ENCODE measurements around the gene MS4A6E.
A peak's percentile ranks its signal among the peaks of the same experiment; 100 is the strongest.
"Not testable (repeated sequence)": the region's sequence is repeated elsewhere in the genome, so short reads cannot be mapped to it uniquely, and the experiment has no call there.

Gene MS4A6E

GRCh38 chr11:60336767-60337391 lies 9.8 kb downstream of the MS4A6E start:
- no peak for DNase-seq

GRCh38 chr11:60338053-60338452 lies 11.0 kb downstream of the MS4A6E start:
- no peak for DNase-seq

GRCh38 chr11:60339356-60339755 lies 12.3 kb downstream of the MS4A6E start:
- no peak for DNase-seq

GRCh38 chr11:60343094-60343704 lies 16.1 kb downstream of the MS4A6E start:
- peak in 1 of 2 experiments; percentile 12 for DNase-seq

- DNase-seq: no peak
These were observed 17.1 kb downstream of the MS4A6E start for GRCh38 chr11:60344146-60344545.

- peak in 1 of 2 experiments; percentile 5 for DNase-seq
These were observed 18.4 kb downstream of the MS4A6E start for GRCh38 chr11:60345489-60345888.

- no peak for DNase-seq
These were observed 20.2 kb downstream of the MS4A6E start for GRCh38 chr11:60347084-60347797.

- DNase-seq: no peak
These were observed 21.1 kb downstream of the MS4A6E start for GRCh38 chr11:60348116-60348515.

- no peak for DNase-seq
These were observed 22.9 kb downstream of the MS4A6E start for GRCh38 chr11:60349990-60350389.

- DNase-seq: no peak
These were observed 30.7 kb downstream of the MS4A6E start for GRCh38 chr11:60357771-60358170.

- DNase-seq: no peak
These were observed 33.6 kb downstream of the MS4A6E start for GRCh38 chr11:60360621-60361020.

- no peak for DNase-seq
These were observed 35.2 kb downstream of the MS4A6E start for GRCh38 chr11:60362241-60362640.

- DNase-seq: peak in 1 of 2 experiments; percentile 42
These were observed 36.8 kb downstream of the MS4A6E start for GRCh38 chr11:60363542-60364470.

- DNase-seq: not testable (repeated sequence)
These were observed 39.3 kb downstream of the MS4A6E start for GRCh38 chr11:60366262-60366904.

- DNase-seq: no peak
These were observed 40.0 kb downstream of the MS4A6E start for GRCh38 chr11:60367009-60367408.

GRCh38 chr11:60367896-60368295 lies 40.8 kb downstream of the MS4A6E start:
- DNase-seq: no peak

- DNase-seq: no peak
These were observed 43.3 kb downstream of the MS4A6E start for GRCh38 chr11:60370252-60370810.

- no peak for DNase-seq
These were observed 43.8 kb downstream of the MS4A6E start for GRCh38 chr11:60370811-60371298.

GRCh38 chr11:60371386-60371785 lies 44.3 kb downstream of the MS4A6E start:
- no peak for DNase-seq

GRCh38 chr11:60371854-60372253 lies 44.8 kb downstream of the MS4A6E start:
- no peak for DNase-seq

- DNase-seq: no peak
These were observed 45.7 kb downstream of the MS4A6E start for GRCh38 chr11:60372767-60373166.

- no peak for DNase-seq
These were observed 48.3 kb downstream of the MS4A6E start for GRCh38 chr11:60375316-60375715.
